GM12878 (cell line): Measurements from ENCODE around the gene CD96.

ENCODE experiments used
- BMI1 ChIP-seq: fragments of 450-650 bp; IDR thresholded peaks from 2 replicates; pipeline ENCODE4 v1.6.1; 2016; ENCODE audit warnings: mild to moderate bottlenecking, moderate library complexity, borderline replicate concordance
- CTCF ChIP-seq, 3 experiments: IDR thresholded peaks in 2 of 3; conservative IDR thresholded peaks in 1 of 3; 2 replicates each; pipeline ENCODE4 v1.5.1; 2011; ENCODE audit warnings: low read depth in 3 of 3, low read length in 3 of 3, mild to moderate bottlenecking in 3 of 3, control low read depth in 2 of 3, moderate library complexity in 2 of 3, inconsistent platforms in 1 of 3, mixed read lengths in 1 of 3; ENCODE audit not compliant: control insufficient read depth in 2 of 3, insufficient read depth in 1 of 3; ENCODE audit errors: extremely low read depth in 1 of 3
- EZH2 ChIP-seq: IDR thresholded peaks from 2 replicates; pipeline ENCODE4 v1.6.1; 2012; ENCODE audit warnings: low read depth, mild to moderate bottlenecking, control low read depth, inconsistent platforms, low read length, borderline replicate concordance; ENCODE audit not compliant: control insufficient read depth
- POLR2A ChIP-seq: IDR thresholded peaks from 2 replicates; pipeline ENCODE4 v1.6.1; 2011; ENCODE audit warnings: low read depth, mild to moderate bottlenecking, low read length
- POLR2AphosphoS5 ChIP-seq: IDR thresholded peaks from 2 replicates; pipeline ENCODE4 v1.6.1; 2011; ENCODE audit warnings: mild to moderate bottlenecking, low read length, inconsistent platforms
- REST ChIP-seq: IDR thresholded peaks from 2 replicates; pipeline ENCODE4 v1.6.1; 2012; ENCODE audit warnings: mild to moderate bottlenecking, low read depth, low read length
- ZNF274 ChIP-seq: IDR thresholded peaks from one replicate; pipeline ENCODE4 v1.8.0; 2011; ENCODE audit not compliant: insufficient read length, insufficient read depth

- no peak for TF ChIP-seq EZH2
- TF ChIP-seq BMI1: no peak
- TF ChIP-seq ZNF274: no peak
- no peak for TF ChIP-seq POLR2A
- TF ChIP-seq CTCF (IDR thresholded peaks at IDR 0.05 in 2 of 3, conservative IDR thresholded peaks at IDR 0.05 in 1 of 3; ENCODE audit: control insufficient read depth in 2 of 3, extremely low read depth in 1 of 3, insufficient read depth in 1 of 3, low read depth in 3 of 3, low read length in 3 of 3): no peak
- no peak for TF ChIP-seq REST
- no peak for TF ChIP-seq POLR2AphosphoS5
Measured at GRCh38 chr3:111610612-111611054, 68.6 kb downstream of the CD96 start.
